Mesendoderm (in vitro differentiated cells): ENCODE results near the gene OR2T3.
"Not testable (repeated sequence)": the region's sequence is repeated elsewhere in the genome, so short reads cannot be mapped to it uniquely, and the experiment has no call there.

Source experiments
- DNase-seq: peaks from one replicate; pipeline ENCODE4 v3.0.0; 2013
- H2AK5ac ChIP-seq: 2 replicates; pipeline ENCODE4 v1.6.1; 2013; ENCODE audit warnings: low read length, inconsistent platforms
- H2BK120ac ChIP-seq: 2 replicates; pipeline ENCODE4 v1.6.1; 2013; ENCODE audit warnings: low read depth, mild to moderate bottlenecking, low read length, moderate library complexity, mixed read lengths
- H2BK15ac ChIP-seq: replicated peaks from 2 replicates; pipeline ENCODE4 v1.6.1; 2013; ENCODE audit warnings: low read depth, mild to moderate bottlenecking, moderate library complexity
- H2BK5ac ChIP-seq: 2 replicates; pipeline ENCODE4 v1.6.1; 2013; ENCODE audit warnings: low read length, inconsistent platforms
- H3K18ac ChIP-seq: 2 replicates; pipeline ENCODE4 v1.6.1; 2013; ENCODE audit warnings: mild to moderate bottlenecking, low read length, mixed read lengths
- H3K23ac ChIP-seq: one replicate; pipeline ENCODE4 v1.6.1; 2013; ENCODE audit warnings: low read length
- H3K27ac ChIP-seq: 2 replicates; pipeline ENCODE4 v1.5.1; 2013; ENCODE audit warnings: low read depth, mild to moderate bottlenecking, inconsistent platforms, low read length, moderate library complexity
- H3K27me3 ChIP-seq: 2 replicates; pipeline ENCODE4 v1.6.1; 2013; ENCODE audit warnings: low read length, control low read depth, mild to moderate bottlenecking, inconsistent platforms; ENCODE audit not compliant: insufficient read depth, poor library complexity
- H3K36me3 ChIP-seq: 2 replicates; pipeline ENCODE4 v1.6.1; 2013; ENCODE audit warnings: low read length, inconsistent platforms; ENCODE audit not compliant: control insufficient read depth, insufficient read depth
- H3K4ac ChIP-seq: one replicate; pipeline ENCODE4 v1.6.1; 2013; ENCODE audit warnings: low read depth, mild to moderate bottlenecking, low read length, moderate library complexity
- H3K4me1 ChIP-seq: 2 replicates; pipeline ENCODE4 v1.6.1; 2013; ENCODE audit warnings: low read depth, low read length, inconsistent platforms; ENCODE audit not compliant: control insufficient read depth
- H3K4me2 ChIP-seq: 2 replicates; pipeline ENCODE4 v1.6.1; 2013; ENCODE audit warnings: low read length
- H3K4me3 ChIP-seq: 2 replicates; pipeline ENCODE4 v1.5.1; 2013; ENCODE audit warnings: mild to moderate bottlenecking, low read length
- H3K56ac ChIP-seq: one replicate; pipeline ENCODE4 v1.6.1; 2013; ENCODE audit warnings: low read length
- H3K79me1 ChIP-seq: 2 replicates; pipeline ENCODE4 v1.6.1; 2013; ENCODE audit warnings: low read length, inconsistent platforms
- H3K79me2 ChIP-seq: 2 replicates; pipeline ENCODE4 v1.6.1; 2013; ENCODE audit warnings: mild to moderate bottlenecking, low read length; ENCODE audit not compliant: control insufficient read depth, insufficient read depth
- H3K9ac ChIP-seq: 2 replicates; pipeline ENCODE4 v1.6.1; 2013; ENCODE audit warnings: low read length, inconsistent platforms
- H4K5ac ChIP-seq: one replicate; pipeline ENCODE4 v1.6.1; 2013; ENCODE audit warnings: low read length
- H4K8ac ChIP-seq: one replicate; pipeline ENCODE4 v1.6.1; 2013; ENCODE audit warnings: low read depth, mild to moderate bottlenecking, control low read depth, low read length, moderate library complexity
- WGBS: extraction: QIAGEN DNeasy Blood & Tissue Kit; methylation state at CpG from one replicate; pipeline ENCODE4 v1.1.7; 2013; ENCODE audit warnings: low lambda C conversion rate, missing lambda C conversion rate; ENCODE audit not compliant: insufficient coverage; ENCODE audit errors: extremely low coverage; 5-methylcytosine and 5-hydroxymethylcytosine counted together

Gene OR2T3

DNA sequence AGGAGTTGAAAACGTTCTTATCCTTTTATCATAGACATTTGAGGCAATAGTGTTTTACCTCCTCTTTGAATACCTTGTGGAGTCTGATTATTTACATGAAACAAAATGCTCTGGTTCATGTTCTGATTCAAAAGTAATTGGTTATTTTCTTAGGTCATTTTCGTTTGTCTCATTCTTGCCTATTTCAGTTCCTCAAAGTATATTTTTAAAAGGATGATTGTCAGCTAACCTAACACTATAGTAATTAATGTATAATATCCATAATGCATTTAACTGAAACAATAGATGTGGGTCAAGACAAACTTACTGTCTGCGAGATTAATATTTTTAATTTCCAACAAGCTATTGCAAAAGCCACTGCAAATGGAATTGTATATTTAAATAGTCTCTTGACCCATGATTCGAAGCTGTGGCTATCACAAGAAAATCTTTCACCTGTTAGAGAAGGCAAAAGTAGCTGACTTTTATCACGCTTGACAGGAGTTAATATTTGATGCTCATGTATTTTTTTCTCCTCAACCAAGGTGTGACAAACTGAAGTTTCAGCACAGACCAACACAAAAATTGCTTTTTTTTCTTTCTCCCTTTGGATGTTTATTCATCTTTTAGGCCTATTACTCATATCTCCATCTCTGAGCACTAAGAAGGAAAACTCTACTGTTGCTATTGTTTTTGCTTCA lies 22.5 kb upstream of the OR2T3 start:
- not testable (repeated sequence) for H2BK5ac ChIP-seq, H3K4me1 ChIP-seq, H4K8ac ChIP-seq, H2BK15ac ChIP-seq, H3K27me3 ChIP-seq, H3K79me2 ChIP-seq, H3K18ac ChIP-seq, H3K9ac ChIP-seq, H3K4ac ChIP-seq, DNase-seq, H3K23ac ChIP-seq, H2AK5ac ChIP-seq, H3K4me2 ChIP-seq, H3K4me3 ChIP-seq, H2BK120ac ChIP-seq, H3K27ac ChIP-seq, H4K5ac ChIP-seq, H3K36me3 ChIP-seq, H3K56ac ChIP-seq, H3K79me1 ChIP-seq
- WGBS = no CpG with 5 or more reads among the region's 5 CpGs

- not testable (repeated sequence) for H3K79me1 ChIP-seq, H3K23ac ChIP-seq, H3K36me3 ChIP-seq, H3K4me2 ChIP-seq, H3K4ac ChIP-seq, H2BK120ac ChIP-seq, H3K18ac ChIP-seq, H3K4me1 ChIP-seq, H3K27me3 ChIP-seq, H3K4me3 ChIP-seq, H3K9ac ChIP-seq, H4K5ac ChIP-seq, H4K8ac ChIP-seq, H2AK5ac ChIP-seq, H2BK15ac ChIP-seq, H3K79me2 ChIP-seq, H3K27ac ChIP-seq, H2BK5ac ChIP-seq, DNase-seq, H3K56ac ChIP-seq
- WGBS = no CpG with 5 or more reads among the region's 7 CpGs
Measured at GRCh38 chr1:248453619-248454018, 19.5 kb upstream of the OR2T3 start.

GRCh38 chr1:248455045-248455444 lies 18.1 kb upstream of the OR2T3 start:
- H3K79me1 ChIP-seq, H3K27ac ChIP-seq, H3K4me2 ChIP-seq, H4K5ac ChIP-seq, H3K4me3 ChIP-seq, H3K36me3 ChIP-seq, H2BK5ac ChIP-seq, H3K23ac ChIP-seq, H2AK5ac ChIP-seq, H3K27me3 ChIP-seq, H2BK120ac ChIP-seq, DNase-seq, H2BK15ac ChIP-seq, H3K56ac ChIP-seq, H4K8ac ChIP-seq, H3K4me1 ChIP-seq, H3K79me2 ChIP-seq, H3K9ac ChIP-seq, H3K4ac ChIP-seq, H3K18ac ChIP-seq: not testable (repeated sequence)
- no CpG with 5 or more reads among the region's 4 CpGs for WGBS

DNA sequence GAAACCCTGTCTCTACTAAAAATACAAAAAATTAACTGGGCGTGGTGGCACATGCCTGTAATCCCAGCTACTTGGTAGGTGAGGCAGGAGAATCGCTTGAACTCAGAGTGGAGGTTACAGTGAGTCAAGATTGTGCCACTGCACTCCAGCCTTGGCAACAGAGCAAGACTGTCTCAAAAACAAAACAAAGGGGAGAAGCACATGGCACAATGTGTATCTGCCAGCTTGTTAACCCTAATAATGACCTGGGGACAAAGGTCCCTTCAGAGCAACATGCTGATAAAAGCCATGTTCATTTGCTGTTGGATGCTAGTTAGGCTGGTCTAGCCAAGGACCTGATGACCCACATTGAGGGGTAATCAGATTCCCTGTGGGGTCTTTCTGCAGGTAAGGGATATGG lies 16.5 kb upstream of the OR2T3 start:
- not testable (repeated sequence) for H4K5ac ChIP-seq, DNase-seq, H4K8ac ChIP-seq, H3K79me2 ChIP-seq, H2BK15ac ChIP-seq, H2BK120ac ChIP-seq, H3K79me1 ChIP-seq, H3K4me3 ChIP-seq, H3K18ac ChIP-seq, H3K27me3 ChIP-seq, H3K56ac ChIP-seq, H3K4me1 ChIP-seq, H3K4me2 ChIP-seq, H3K23ac ChIP-seq, H3K36me3 ChIP-seq, H2BK5ac ChIP-seq, H3K9ac ChIP-seq, H3K4ac ChIP-seq, H2AK5ac ChIP-seq, H3K27ac ChIP-seq
- WGBS = no CpG with 5 or more reads among the region's 2 CpGs

GRCh38 chr1:248459117-248459516 lies 14.0 kb upstream of the OR2T3 start:
- not testable (repeated sequence) for H3K23ac ChIP-seq, H3K56ac ChIP-seq, H3K79me1 ChIP-seq, H2BK5ac ChIP-seq, H4K5ac ChIP-seq, H3K27ac ChIP-seq, H3K4me3 ChIP-seq, H3K4me2 ChIP-seq, H3K4ac ChIP-seq, H3K27me3 ChIP-seq, H2AK5ac ChIP-seq, H2BK15ac ChIP-seq, H3K79me2 ChIP-seq, H3K18ac ChIP-seq, H2BK120ac ChIP-seq, H3K4me1 ChIP-seq, H4K8ac ChIP-seq, H3K9ac ChIP-seq, DNase-seq, H3K36me3 ChIP-seq
- WGBS = no CpG with 5 or more reads among the region's 7 CpGs

GRCh38 chr1:248471154-248471553 lies 2.0 kb upstream of the OR2T3 start:
- Histone ChIP-seq H4K5ac (no peak overlapping the region), H2AK5ac (no peak overlapping the region), H4K8ac (no peak overlapping the region), H3K4me2 (no peak overlapping the region), H3K79me1 (no peaks in the 10 kb centered on the region), H3K79me2 (no peaks in the 10 kb centered on the region), H2BK5ac (no peak overlapping the region), H2BK120ac (no peak overlapping the region), H3K56ac (no peak overlapping the region), H2BK15ac (no peak overlapping the region), H3K27me3 (no peaks in the 10 kb centered on the region), H3K9ac (no peak overlapping the region), H3K4me3 (no peak overlapping the region), H3K23ac (no peak overlapping the region), H3K36me3 (no peaks in the 10 kb centered on the region), H3K4ac (no peak overlapping the region), H3K4me1 (no peaks in the 10 kb centered on the region), H3K27ac (no peak overlapping the region), H3K18ac (no peak overlapping the region)
- WGBS = no CpG with 5 or more reads among the region's 4 CpGs
- no peak for DNase-seq
